GM21717 (cell line): ENCODE measurements around the gene GP1BB.
"Not testable (repeated sequence)": the region's sequence is repeated elsewhere in the genome, so short reads cannot be mapped to it uniquely, and the experiment has no call there.

ENCODE experiments used
- ATAC-seq: cut with Tn5 transposase; IDR thresholded peaks from one replicate; pipeline ENCODE4 v1.9.1; 2021; ENCODE audit warnings: mild to moderate bottlenecking, moderate library complexity; ENCODE audit not compliant: unreplicated experiment

GP1BB gene

DNA sequence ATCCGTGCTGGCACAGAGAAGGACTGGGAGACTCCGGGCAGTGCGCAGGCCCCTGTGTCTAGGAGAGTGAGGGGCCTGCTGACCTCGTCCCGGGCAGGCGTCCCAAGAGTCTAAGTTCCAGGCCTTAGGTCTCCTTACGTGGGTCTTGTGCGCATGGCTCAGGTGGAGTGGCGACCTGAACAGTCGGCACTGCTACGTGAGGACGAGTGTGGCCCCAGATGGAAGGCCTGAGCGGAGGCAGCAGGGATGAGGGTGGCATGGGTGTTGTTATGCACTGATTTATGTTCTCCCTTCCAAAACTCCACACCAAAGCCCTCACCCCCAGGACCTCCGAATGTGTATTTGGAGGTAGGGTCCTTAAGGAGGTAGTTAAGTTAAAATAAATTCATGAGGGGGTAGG, 29.8 kb upstream of the GP1BB start:
- no peak for ATAC-seq

DNA sequence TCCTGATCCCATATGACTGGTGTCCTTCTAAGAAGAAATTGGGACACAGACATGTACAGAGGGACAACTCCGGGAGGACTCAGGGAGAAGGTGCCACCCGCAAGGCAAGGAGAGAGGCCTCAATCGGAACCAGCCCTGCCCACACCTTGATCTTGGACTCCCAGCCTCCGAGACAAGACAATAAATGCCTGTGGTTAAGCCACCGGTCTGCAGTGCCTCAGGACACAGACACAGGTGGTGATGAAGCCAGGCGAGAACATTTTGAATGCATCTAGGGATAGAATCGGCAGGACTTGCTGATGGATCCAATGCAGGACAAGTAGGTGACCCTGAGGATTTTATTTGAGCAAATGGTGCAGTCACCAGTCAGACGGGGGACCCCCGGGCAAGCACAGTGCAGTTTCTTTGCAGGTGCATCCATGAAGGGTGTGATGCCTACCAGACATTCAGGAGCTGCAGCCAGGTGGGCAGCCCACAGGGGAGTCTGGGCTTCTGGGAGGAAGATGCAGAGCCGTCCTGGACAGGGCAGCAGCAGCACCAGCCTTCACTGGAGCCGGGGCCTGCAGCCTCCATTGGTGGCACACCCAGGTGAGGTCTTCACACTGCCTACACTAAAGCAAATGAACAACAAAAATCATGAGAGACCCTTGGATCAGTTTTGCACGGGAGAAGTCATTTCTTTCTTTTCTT, 29.2 kb upstream of the GP1BB start:
- no peak for ATAC-seq

DNA sequence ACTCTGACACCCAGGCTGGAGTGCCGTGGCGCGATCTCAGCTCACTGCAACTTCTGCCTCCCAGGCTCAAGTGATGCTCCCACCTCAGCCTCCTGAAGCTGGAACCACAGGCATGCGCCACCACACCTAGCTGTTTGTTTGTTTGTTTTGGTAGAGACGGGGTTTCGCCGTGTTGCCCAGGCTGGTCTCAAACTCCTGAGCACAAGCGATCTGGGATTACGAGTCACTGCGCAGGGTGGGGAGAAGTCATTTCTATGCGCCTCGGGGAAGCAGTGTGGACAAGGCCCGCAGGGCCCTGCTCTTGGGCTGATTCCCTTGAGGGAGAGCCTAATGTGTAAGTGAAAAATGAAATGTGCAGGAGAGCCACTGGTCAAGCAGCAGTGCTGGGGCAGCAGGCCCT, 28.6 kb upstream of the GP1BB start:
- no peak for ATAC-seq

DNA sequence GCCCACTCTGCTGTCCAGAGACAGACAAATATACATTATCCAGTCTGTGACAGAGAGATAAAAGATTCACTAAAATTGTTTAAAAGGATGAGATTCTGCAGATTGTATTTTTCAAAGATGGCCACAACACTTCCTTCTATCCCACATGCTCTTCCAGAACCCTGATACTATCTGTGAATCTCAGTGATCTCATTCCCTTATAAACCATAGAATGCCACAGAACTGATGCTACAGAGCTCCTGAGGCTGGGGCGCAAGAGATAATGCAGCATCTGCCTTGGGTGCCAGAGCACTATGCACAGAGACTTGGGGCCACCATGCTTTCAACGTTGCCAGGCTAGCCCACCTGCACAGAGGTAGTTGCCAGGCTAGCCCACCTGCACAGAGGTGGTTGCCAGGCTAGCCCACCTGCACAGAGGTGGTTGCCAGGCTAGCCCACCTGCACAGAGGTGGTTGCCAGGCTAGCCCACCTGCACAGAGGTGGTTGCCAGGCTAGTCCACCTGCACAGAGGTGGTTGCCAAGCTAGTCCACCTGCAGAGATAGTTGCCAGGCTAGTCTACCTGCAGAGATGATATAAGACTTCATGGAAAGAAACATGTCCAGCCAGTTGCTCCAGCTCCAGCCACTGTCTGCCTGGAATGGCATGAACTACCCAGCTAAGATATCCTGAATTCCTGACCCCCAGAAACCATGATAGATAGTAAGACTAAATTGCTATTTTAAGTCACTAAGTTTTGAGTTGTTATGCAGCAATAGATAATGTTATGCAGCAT, 26.6 kb upstream of the GP1BB start:
- no peak for ATAC-seq

DNA sequence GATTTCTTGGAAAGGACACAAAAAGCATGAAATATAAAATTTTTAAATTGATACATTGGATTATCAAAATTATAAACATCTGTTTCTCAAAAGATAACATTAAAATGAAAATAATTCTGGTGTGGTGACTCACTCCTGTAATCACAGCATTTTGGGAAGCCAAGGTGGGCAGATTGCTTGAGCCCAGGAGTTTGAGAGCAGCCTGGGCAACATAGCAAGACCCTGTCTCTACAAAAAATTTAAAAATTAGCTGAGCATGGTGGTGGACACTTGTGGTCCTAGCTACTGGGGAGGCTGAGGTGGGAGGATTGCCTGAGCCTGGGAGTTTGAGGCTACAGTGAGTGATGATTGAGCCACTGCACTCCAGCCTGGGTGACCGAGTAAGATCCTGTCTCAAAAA, 25.5 kb upstream of the GP1BB start:
- not testable (repeated sequence) for ATAC-seq

DNA sequence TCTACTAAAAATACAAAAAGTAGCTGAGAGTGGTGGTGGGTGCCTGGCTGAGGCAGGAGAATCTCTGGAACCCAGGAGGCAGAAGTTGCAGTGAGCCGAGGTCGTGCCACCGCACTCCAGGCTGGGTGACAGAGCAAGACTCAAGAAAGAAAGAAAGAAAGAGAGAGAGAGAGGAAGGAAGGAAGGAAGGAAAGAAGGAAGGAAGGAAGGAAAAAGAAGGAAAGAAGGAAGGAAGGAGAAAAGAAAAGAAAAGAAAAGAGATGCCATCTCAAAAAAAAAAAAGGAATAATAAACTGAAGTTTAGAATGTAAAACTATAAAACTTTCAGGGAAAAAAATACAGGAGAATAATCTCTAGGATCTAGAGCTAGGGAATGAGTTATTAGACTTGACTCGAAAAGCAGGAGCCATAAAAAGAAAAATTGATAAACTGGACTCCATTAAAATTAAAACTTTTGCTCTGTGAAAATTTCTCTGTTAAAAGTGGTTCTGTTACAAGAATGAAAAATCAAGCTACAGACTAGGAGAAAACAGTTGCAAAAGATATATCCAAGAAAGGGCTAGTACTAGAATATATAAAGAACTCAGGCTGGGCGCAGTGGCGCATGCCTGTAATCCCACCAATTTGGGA, 22.4 kb upstream of the GP1BB start:
- no peak for ATAC-seq

DNA sequence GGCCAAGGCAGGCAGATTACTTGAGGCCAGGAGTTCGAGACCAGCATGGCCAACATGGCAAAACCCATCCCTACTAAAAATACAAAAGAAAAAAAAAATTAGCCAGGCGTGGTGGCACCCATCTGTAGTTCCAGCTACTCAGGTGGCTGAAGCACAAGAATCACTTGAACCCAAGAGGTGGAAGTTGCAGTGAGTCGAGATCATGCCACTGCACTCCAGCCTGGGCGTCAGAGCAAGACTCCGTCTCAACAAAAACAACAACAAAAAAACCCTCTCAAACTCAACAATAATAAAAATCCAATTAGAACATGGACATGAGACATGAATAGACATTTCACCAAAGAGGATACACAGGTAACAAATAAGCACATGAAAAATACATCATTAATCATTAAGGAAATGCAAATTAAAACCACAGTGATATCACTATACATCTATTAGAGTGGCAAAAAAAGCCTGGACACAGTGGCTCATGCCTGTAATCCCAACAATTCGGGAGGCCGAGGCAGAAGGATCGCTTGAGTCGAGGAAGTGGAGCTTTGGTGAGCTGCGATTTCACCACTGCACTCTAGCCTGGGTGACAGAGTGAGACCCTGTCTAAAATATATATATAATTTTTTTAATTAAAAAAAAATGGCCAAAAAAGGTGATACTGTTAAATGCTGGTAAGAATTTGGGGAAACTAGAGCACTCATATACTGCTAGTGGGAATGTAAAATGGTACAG, 21.8 kb upstream of the GP1BB start:
- no peak for ATAC-seq

DNA sequence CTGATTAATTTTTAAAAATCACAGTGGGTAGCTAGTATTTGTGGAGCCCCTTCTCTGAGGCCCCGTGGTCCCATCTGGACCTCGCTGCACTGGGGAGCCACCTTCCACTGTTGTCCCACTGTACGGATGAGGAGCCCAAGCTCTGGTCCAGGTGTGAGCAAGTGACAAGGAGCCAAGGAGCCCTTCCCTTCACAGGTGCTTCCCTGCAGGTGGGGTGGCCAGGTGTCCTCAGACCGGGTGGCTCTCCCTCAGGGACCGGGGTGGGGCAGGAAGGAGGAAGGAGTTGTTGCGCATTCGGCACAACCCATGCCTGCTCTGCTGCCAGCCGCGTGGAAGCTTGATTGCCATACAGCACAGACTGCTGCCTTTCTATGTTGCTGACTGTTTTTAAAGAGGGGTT, 19.5 kb upstream of the GP1BB start:
- ATAC-seq, result no peak

DNA sequence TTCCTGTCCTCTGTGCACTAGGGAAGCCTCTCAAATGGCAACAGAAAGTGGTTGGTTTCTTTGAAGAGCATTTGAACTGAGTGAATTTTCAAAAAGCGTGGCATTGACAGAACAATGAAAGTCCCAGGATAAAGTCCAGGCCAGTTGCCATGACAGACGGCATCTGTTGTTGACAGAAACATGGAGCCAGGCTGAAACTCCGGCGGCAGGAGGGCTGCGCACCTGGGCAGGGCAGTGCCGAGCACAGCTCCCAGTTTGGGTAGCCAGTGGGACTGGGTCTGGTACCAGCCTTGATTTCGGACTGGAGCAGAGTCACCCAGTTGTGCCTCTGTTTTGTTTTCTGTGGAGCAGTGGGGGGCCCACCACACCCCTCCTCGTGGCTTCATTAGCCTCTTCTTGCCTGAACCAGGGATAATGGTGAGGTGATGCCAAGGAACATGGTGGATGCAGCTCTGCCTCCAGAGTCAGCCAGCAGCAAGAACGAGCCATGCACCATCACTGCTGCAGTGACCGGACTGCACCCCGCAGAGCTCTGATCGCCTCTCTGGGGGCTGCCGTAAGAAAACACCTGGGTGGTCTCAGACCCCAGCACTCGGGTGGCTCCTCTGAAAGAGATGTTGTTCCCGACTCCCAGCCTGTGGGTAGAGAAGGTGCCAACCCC, 18.9 kb upstream of the GP1BB start:
- ATAC-seq, result no peak

DNA sequence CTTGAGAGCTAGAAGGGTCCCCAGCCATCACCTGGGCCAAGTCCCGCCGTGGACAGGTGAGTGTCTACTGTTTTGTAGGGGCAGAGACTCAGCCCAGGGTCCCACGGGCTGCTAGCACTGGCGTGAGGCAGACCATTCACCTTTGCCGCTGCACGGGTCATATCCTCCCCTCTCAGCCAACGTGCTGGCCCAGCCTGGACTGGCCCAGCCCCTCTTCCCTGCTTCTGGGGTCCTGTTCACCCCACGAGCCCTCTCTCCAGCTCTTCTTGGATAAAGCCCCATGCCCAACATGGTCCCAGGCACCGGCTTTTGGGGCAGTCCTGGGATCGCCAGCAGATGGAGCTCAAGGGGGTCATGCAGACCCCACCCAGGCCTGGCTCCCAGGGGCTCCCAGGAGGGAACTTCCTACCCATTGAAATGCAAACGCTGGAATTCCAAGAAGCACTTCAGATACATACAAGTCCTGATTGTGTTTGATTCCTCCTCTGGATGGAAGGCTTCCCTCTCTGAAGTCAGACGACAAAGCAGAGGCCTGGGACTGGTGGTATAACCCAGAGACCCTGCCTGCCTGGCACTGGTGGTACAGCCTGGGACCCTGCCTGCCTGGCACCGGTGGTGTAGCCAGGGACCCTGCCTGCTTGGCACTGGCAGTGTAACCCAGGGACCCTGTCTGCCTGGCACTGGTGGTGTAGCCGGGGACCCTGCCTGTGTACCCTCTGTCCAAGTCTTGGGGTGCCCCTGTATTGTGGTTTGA, 18.0 kb upstream of the GP1BB start:
- ATAC-seq, result no peak

DNA sequence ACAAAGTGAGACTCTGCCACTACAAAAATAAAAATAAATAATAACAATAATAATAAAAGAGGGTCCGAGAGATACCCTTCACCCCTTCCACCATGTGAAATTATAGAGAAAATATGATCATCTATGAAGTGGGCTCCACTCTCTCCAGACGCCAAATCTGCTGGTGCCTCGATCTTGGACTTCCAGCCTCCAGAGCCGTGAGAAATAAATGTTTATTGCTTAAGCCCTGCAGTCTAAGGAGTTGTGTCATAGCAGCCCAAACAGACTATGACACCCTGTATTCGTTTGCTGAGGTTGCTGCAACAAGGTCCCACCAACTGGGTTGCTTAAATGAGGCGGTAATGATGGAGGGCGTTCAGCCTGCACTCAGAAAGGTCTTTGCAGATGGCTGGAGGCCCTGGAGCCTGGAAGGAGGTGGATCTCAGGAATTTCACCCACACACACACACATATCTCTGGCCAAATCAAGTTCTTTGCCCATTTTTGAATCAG, 16.6 kb upstream of the GP1BB start:
- no peak for ATAC-seq

DNA sequence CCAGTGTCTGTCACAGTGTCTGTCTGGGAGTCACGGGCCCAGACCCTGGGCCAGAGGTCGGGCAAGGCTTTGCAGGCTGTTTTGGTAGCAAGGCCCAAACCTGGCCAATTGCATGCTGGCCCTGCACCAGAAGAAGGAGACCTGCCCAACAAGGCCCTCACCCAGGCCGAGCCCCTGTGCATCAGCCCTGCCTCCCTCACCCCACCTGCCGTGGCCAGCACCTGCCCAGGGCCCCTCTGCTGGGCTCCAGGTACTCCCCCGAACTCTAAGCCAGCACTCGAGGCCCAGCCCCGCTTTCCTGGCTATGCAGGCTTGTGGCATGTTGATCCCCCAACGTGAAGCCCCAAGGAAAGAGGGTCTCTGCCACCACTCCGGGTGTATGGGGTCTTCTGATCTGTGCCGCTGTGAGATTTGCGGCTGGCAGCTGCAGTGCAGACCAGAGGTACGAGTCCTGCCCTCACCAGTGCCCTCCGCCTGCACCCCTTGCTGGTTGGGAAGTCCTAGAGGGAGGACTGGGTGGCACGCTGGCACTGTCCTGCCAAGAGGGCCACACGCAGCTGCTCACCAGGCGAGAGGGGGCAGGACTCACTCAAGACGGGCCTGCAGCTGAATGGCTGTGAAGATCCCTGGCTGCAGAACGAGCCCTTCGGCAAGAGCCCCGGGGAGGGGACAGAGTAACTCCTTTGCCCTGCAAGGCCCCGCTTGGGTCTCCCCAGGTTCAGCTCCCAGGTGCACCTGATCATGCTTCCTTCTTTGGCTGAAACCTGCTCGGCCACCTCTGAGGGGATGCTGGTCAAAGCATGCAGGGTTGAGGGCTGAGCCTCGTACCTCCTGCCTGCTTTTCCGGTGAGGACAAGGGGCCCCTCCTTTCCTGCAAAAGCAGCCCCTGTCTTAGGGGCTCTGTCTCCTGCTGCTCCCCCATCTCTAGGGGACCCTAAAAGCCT, 15.7 kb upstream of the GP1BB start:
- no peak for ATAC-seq

DNA sequence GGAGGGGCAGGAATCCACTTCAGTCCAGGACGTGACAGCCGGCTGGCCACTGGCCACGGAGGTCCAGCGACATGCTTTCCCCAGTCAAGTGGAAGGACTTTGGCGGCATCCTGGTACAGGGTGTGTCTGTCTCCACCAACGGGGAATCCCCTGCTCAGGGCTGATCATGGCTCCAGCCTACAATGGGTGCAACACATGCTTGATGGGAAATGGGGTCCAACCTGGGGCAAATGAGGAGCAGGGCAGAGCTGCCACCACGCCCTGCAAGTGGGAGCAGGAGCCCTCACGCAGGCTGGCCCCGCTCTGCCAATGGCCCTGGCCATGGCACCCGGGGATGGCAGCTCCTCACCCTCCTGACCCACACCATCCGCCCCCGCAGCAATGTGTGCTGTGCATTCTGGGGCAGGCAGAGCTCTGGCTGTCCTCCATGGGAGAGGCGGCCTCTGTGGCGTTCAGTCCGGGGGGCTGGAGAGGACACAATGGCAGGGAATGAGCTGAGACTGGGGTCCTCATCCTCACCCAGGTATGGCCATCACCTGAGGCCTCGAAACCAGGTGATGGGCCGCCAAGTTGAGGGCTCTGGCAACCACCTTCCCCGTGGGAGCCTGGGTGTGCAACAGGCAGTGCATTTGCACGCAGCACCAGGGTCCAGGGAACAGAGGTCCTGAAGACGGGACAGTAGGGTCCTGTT, 14.9 kb upstream of the GP1BB start:
- no peak for ATAC-seq

DNA sequence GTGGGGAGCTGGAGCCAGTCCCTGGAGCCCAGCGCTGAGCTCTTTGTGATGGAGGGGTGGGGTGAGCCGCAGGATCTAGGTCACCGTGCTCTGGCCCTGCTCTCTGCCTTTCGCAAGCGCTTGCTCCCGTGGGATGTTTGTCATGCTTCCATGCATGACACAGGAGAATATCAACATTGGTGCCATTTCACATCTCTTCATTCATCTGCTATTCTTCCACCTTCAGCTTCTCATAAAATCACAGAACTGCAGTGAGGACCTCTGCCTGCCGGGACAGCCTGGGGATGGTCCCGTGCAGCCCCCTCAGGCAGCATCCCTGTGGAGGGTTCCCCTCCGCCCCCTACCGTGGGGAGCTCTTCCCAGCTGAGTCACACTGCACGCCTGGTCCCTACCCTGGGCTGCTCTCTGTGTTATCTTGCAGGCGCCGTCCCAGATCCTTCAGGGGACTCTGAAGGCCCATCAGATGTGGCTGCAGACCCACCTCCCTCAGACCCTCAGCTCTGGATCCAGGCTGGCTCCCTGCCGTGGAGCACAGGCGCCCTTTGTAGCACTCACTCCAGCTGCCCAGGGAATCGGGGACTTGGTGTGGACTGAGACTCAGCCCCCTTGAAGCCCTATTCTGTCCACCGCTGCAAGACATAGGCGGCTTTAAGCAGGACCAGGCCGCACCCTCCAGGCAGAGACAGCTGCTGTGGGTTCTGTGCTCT, 14.1 kb upstream of the GP1BB start:
- ATAC-seq, result no peak

DNA sequence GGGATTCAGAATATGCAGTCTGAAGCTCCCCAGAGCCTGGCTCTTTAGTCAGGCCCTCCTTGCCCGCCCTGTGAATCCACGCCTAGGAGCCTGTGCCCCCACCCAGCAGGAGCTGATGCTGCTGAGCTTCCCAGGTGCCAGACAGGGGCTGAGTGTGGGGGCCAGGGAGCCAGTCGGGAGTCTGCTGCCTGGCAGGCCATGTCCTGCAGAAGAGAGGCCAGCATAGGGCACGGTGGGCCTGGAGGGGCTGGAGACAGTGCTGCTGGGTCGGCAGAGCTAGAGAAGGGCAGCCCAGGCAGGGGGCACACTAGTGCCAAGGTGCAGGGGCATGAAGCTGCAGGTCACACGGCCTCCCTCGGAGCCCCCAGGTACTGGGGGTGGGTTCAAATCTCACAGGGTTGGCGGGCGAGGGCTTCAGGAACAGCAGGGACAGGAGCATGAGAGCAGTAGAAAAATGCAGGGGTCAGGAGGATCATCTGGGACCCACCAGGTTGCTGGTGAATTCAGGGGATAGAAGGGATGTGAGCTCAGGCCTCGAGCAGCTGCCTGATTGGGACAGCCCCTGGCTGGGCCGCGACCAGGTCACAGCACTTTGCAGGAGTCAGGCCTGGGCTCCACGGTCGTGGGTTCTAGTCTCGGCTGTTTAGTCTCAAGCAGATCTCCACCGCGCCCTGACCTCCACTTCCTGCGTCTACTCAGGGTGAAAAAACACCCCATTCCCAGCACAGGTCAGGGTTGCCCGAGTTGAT, 13.1 kb upstream of the GP1BB start:
- ATAC-seq, result no peak

DNA sequence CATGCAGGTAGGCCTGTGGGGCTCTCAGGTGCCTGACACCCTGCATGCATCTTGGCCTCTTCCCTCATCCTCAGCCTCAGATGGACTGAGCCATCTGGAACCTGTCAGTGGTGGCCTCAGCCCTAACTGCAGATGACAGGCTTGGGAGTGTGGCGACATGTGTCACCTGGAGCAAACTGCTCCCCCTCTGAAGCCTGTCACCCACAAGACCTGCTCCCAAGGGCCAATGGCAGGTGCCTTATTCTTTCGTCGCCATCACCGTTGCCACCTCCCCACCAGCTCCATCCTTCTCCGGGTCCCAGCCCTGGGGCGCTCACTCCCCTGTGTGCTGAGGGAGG, 12.6 kb upstream of the GP1BB start:
- ATAC-seq, result no peak

DNA sequence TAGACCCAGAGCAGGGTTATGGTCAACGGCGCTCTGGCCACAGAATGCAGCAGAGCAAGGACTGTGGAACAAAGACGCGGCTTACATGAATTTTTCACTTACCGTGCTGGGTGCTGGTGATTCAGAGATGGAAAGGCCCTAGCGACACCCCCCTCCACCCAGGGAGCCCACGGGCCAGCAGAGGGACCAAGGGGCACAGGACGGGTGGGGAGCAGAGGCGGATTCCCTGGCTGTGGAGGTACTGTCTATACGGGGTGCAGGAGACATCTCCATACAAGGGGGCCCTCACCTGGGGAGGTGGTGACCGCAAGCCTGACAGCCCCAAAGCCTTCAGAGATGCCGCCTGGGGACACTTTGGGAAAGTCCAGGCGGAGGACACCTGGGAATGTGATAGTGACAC, 10.1 kb upstream of the GP1BB start:
- ATAC-seq, result no peak
